Peyer's patch (tissue), 4 donors: Measurements from ENCODE around the gene INSC. TPM values are rescaled to one million over a fixed set of nuclear protein-coding genes. Genes with fewer than 3 reads are reported as not detected.

Experiments
- DNase-seq, 3 donors: peaks; one replicate each; pipeline ENCODE4 v3.0.0-alpha.2; 2017 to 2019
- H3K27ac ChIP-seq, 4 donors: fragments of 200-600 bp; sonication (generic); one replicate each; pipeline ENCODE4 v1.5.1; 2016 to 2019
- H3K27me3 ChIP-seq, 2 donors: fragments of 200-600 bp; sonication (generic); one replicate each; pipeline ENCODE4 v1.5.1; 2019
- H3K36me3 ChIP-seq, 3 donors: fragments of 200-600 bp; sonication (generic); one replicate each; pipeline ENCODE4 v1.5.1; 2016 to 2019
- H3K4me1 ChIP-seq, 4 donors: fragments of 200-600 bp; sonication (generic); one replicate each; pipeline ENCODE4 v1.5.1; 2016 to 2019
- H3K4me3 ChIP-seq, 4 donors: fragments of 200-600 bp; sonication (generic); 1 replicate in 3 of 4; 2 replicates in 1 of 4; pipeline ENCODE4 v1.5.1; 2016 to 2019; ENCODE audit warnings: mild to moderate bottlenecking in 1 of 4
- H3K9me3 ChIP-seq, 4 donors: fragments of 200-600 bp; sonication (generic); one replicate each; pipeline ENCODE4 v1.5.1; 2016 to 2019; ENCODE audit warnings: mild to moderate bottlenecking in 1 of 4
- CTCF ChIP-seq, 6 experiments: fragments of 450-650 bp in 4 of 6; fragments of 200-600 bp in 2 of 6; sonication (generic) in 1 of 6; IDR thresholded peaks; one replicate each; pipeline ENCODE4 v1.5.1; 2017 to 2019; ENCODE audit warnings: antibody characterized with exemption in 6 of 6, mild to moderate bottlenecking in 3 of 6, moderate library complexity in 1 of 6
- POLR2A ChIP-seq, 2 donors: fragments of 450-650 bp; IDR thresholded peaks; one replicate each; pipeline ENCODE4 v1.5.1; 2017; ENCODE audit warnings: antibody characterized with exemption in 2 of 2, mild to moderate bottlenecking in 2 of 2, moderate library complexity in 2 of 2
- total RNA-seq, 4 donors: library from RNA; depleted of rRNA; stranded (reverse); fragments of >200 nt; gene quantifications; one replicate each; pipeline ENCODE4 v1.1.0, GENCODE V29; 2016

The INSC gene
- total RNA-seq, 4 donors from 2014 or later: 3.0 to 28.1 (median 6.8) TPM

- Histone ChIP-seq H3K27me3 (no peaks in the 10 kb centered on the region), H3K36me3 (no peaks in the 10 kb centered on the region), H3K4me1 (no peaks in the 10 kb centered on the region), H3K27ac (no peak overlapping the region), H3K4me3 (no peak overlapping the region), H3K9me3 (no peaks in the 10 kb centered on the region)
- TF ChIP-seq CTCF (IDR thresholded peaks at IDR 0.05) (no peak), POLR2A (IDR thresholded peaks at IDR 0.05) (no peak)
- DNase-seq: no peak
These were observed 102.7 kb downstream of the INSC start for GRCh38 chr11:15217416-15217815.

- TF ChIP-seq POLR2A (IDR thresholded peaks at IDR 0.05) (no peak), CTCF (IDR thresholded peaks at IDR 0.05) (no peak)
- DNase-seq: no peak
- H3K4me1 ChIP-seq: no peaks in the 10 kb centered on the region
- no peak overlapping the region for H3K27ac ChIP-seq
- no peaks in the 10 kb centered on the region for H3K9me3 ChIP-seq
- H3K36me3 ChIP-seq: no peaks in the 10 kb centered on the region
- no peaks in the 10 kb centered on the region for H3K27me3 ChIP-seq
- no peak overlapping the region for H3K4me3 ChIP-seq
These were observed 108.1 kb downstream of the INSC start for GRCh38 chr11:15222777-15223176.

- H3K36me3 ChIP-seq: no peaks in the 10 kb centered on the region
- no peak for DNase-seq
- H3K4me1 ChIP-seq: no peaks in the 10 kb centered on the region
- H3K9me3 ChIP-seq: no peaks in the 10 kb centered on the region
- H3K27me3 ChIP-seq: no peaks in the 10 kb centered on the region
- TF ChIP-seq POLR2A (IDR thresholded peaks at IDR 0.05): no peak
- TF ChIP-seq CTCF (IDR thresholded peaks at IDR 0.05): no peak
- H3K4me3 ChIP-seq: no peak overlapping the region
- no peak overlapping the region for H3K27ac ChIP-seq
These were observed 108.6 kb downstream of the INSC start for GRCh38 chr11:15223318-15223717.

- no peak overlapping the region for H3K4me3 ChIP-seq
- no peaks in the 10 kb centered on the region for H3K27me3 ChIP-seq
- H3K27ac ChIP-seq: no peak overlapping the region
- no peaks in the 10 kb centered on the region for H3K4me1 ChIP-seq
- TF ChIP-seq CTCF (IDR thresholded peaks at IDR 0.05): no peak
- no peak for TF ChIP-seq POLR2A (IDR thresholded peaks at IDR 0.05)
- no peaks in the 10 kb centered on the region for H3K9me3 ChIP-seq
- no peaks in the 10 kb centered on the region for H3K36me3 ChIP-seq
- no peak for DNase-seq
These were observed 109.7 kb downstream of the INSC start for GRCh38 chr11:15224466-15224865.

- no peak for TF ChIP-seq CTCF (IDR thresholded peaks at IDR 0.05)
- no peak for TF ChIP-seq POLR2A (IDR thresholded peaks at IDR 0.05)
- no peaks in the 10 kb centered on the region for H3K4me1 ChIP-seq
These were observed 112.3 kb downstream of the INSC start for GRCh38 chr11:15227011-15227410.

GRCh38 chr11:15228331-15228849, 113.7 kb downstream of the INSC start:
- Histone ChIP-seq H3K27ac (no peak overlapping the region), H3K9me3 (no peaks in the 10 kb centered on the region), H3K4me3 (no peak overlapping the region), H3K4me1 (no peaks in the 10 kb centered on the region), H3K36me3 (no peaks in the 10 kb centered on the region), H3K27me3 (no peaks in the 10 kb centered on the region)
- TF ChIP-seq CTCF (IDR thresholded peaks at IDR 0.05): no peak
- no peak for TF ChIP-seq POLR2A (IDR thresholded peaks at IDR 0.05)
- no peak for DNase-seq

More at GRCh38 chr11:15227011-15227410, 112.3 kb downstream of the INSC start:
- no peak overlapping the region for H3K4me3 ChIP-seq
- no peak overlapping the region for H3K27ac ChIP-seq
- no peaks in the 10 kb centered on the region for H3K36me3 ChIP-seq
- no peaks in the 10 kb centered on the region for H3K27me3 ChIP-seq
- DNase-seq: no peak
- H3K9me3 ChIP-seq: no peaks in the 10 kb centered on the region
